Mesenchymal stem cell (in vitro differentiated cells and primary cell): ENCODE measurements around the gene MACROD2.

Source experiments
- DNase-seq: peaks from one replicate; pipeline ENCODE4 v3.0.0-alpha.2; 2013
- H2AFZ ChIP-seq: one replicate; pipeline ENCODE4 v1.6.1; 2013; ENCODE audit warnings: low read depth, mild to moderate bottlenecking, control low read depth, inconsistent platforms, low read length, moderate library complexity
- H2AK5ac ChIP-seq: 2 replicates; pipeline ENCODE4 v1.6.1; 2013; ENCODE audit warnings: low read length, moderate library complexity, mild to moderate bottlenecking, inconsistent platforms; ENCODE audit not compliant: severe bottlenecking
- H2BK120ac ChIP-seq: one replicate; pipeline ENCODE4 v1.6.1; 2013; ENCODE audit warnings: low read depth, mild to moderate bottlenecking, inconsistent platforms, low read length, moderate library complexity
- H2BK12ac ChIP-seq, 2 experiments: one replicate each; pipeline ENCODE4 v1.6.1; 2013; ENCODE audit warnings: inconsistent platforms in 2 of 2, low read length in 2 of 2, mild to moderate bottlenecking in 2 of 2, moderate library complexity in 2 of 2, control low read depth in 1 of 2
- H2BK15ac ChIP-seq: one replicate; pipeline ENCODE4 v1.6.1; 2013; ENCODE audit warnings: mild to moderate bottlenecking, low read depth, inconsistent platforms; ENCODE audit not compliant: poor library complexity, severe bottlenecking
- H2BK5ac ChIP-seq: 2 replicates; pipeline ENCODE4 v1.6.1; 2013; ENCODE audit warnings: low read depth, mild to moderate bottlenecking, low read length, control low read depth, inconsistent platforms; ENCODE audit not compliant: poor library complexity, severe bottlenecking
- H3K14ac ChIP-seq, 2 experiments: one replicate each; pipeline ENCODE4 v1.6.1; 2013; ENCODE audit warnings: inconsistent platforms in 2 of 2, low read length in 2 of 2, control low read depth in 1 of 2, mild to moderate bottlenecking in 1 of 2, moderate library complexity in 1 of 2
- H3K18ac ChIP-seq, 2 experiments: one replicate each; pipeline ENCODE4 v1.6.1; 2013; ENCODE audit warnings: inconsistent platforms in 2 of 2, low read length in 2 of 2, control low read depth in 1 of 2, low read depth in 1 of 2, mild to moderate bottlenecking in 1 of 2
- H3K23ac ChIP-seq, 2 experiments: one replicate each; pipeline ENCODE4 v1.6.1; 2013; ENCODE audit warnings: inconsistent platforms in 2 of 2, low read length in 2 of 2, mild to moderate bottlenecking in 2 of 2, moderate library complexity in 2 of 2, control low read depth in 1 of 2
- H3K27ac ChIP-seq: 2 replicates; pipeline ENCODE4 v1.5.1; 2013; ENCODE audit warnings: mild to moderate bottlenecking, moderate library complexity, low read length, control low read depth, inconsistent platforms; ENCODE audit not compliant: poor library complexity, severe bottlenecking
- H3K27me3 ChIP-seq, 2 experiments: 2 replicates each; pipeline versions ENCODE4 v1.6.1 to v1.7.0; 2013; ENCODE audit warnings: low read length in 2 of 2, mild to moderate bottlenecking in 2 of 2, moderate library complexity in 2 of 2, control low read depth in 1 of 2, inconsistent platforms in 1 of 2; ENCODE audit not compliant: control insufficient read depth in 1 of 2, insufficient read depth in 1 of 2
- H3K36me3 ChIP-seq, 2 experiments: 2 replicates each; pipeline versions ENCODE4 v1.6.1 to v1.7.0; 2013; ENCODE audit warnings: low read length in 2 of 2, control low read depth in 1 of 2, inconsistent platforms in 1 of 2, low read depth in 1 of 2, mild to moderate bottlenecking in 1 of 2; ENCODE audit not compliant: insufficient read depth in 2 of 2, control insufficient read depth in 1 of 2
- H3K4ac ChIP-seq, 2 experiments: one replicate each; pipeline ENCODE4 v1.6.1; 2013; ENCODE audit warnings: inconsistent platforms in 2 of 2, low read length in 2 of 2, mild to moderate bottlenecking in 2 of 2, moderate library complexity in 2 of 2, control low read depth in 1 of 2, low read depth in 1 of 2
- H3K4me1 ChIP-seq: 2 replicates; pipeline ENCODE4 v1.6.1; 2013; ENCODE audit warnings: low read depth, low read length, control low read depth; ENCODE audit not compliant: control insufficient read depth, insufficient read depth
- H3K4me2 ChIP-seq: 2 replicates; pipeline ENCODE4 v1.6.1; 2013; ENCODE audit warnings: low read length, mild to moderate bottlenecking, inconsistent platforms; ENCODE audit not compliant: poor library complexity, severe bottlenecking
- H3K4me3 ChIP-seq, 2 experiments: 2 replicates each; pipeline versions ENCODE4 v1.5.1 to v1.7.0; 2013; ENCODE audit warnings: low read length in 2 of 2, mild to moderate bottlenecking in 2 of 2, control low read depth in 1 of 2, low read depth in 1 of 2; ENCODE audit not compliant: insufficient read depth in 1 of 2
- H3K79me1 ChIP-seq: replicated peaks from 2 replicates; pipeline ENCODE4 v1.6.1; 2013; ENCODE audit warnings: mild to moderate bottlenecking, control low read depth, low read length, inconsistent platforms; ENCODE audit not compliant: poor library complexity, severe bottlenecking
- H3K9ac ChIP-seq: 2 replicates; pipeline ENCODE4 v1.7.0; 2013; ENCODE audit warnings: mild to moderate bottlenecking, low read length, moderate library complexity
- H3K9me3 ChIP-seq: 2 replicates; pipeline ENCODE4 v1.7.0; 2013; ENCODE audit warnings: mild to moderate bottlenecking, low read length; ENCODE audit not compliant: control insufficient read depth
- H4K8ac ChIP-seq: one replicate; pipeline ENCODE4 v1.6.1; 2013; ENCODE audit warnings: inconsistent platforms, mild to moderate bottlenecking, low read length, moderate library complexity
- H4K91ac ChIP-seq: one replicate; pipeline ENCODE4 v1.6.1; 2013; ENCODE audit warnings: mild to moderate bottlenecking, low read length, inconsistent platforms
- WGBS: methylation state at CpG from one replicate; pipeline ENCODE4 v1.1.7; 2013; ENCODE audit warnings: mixed read lengths; 5-methylcytosine and 5-hydroxymethylcytosine counted together

Gene MACROD2

GRCh38 chr20:14507711-14508110 is 512.4 kb downstream of the MACROD2 start:
- no peak overlapping the region for H4K8ac ChIP-seq
- H3K36me3 ChIP-seq = no peaks in the 10 kb centered on the region
- no peaks in the 10 kb centered on the region for H3K4me1 ChIP-seq
- H2AFZ ChIP-seq = no peak overlapping the region
- no peak overlapping the region for H3K14ac ChIP-seq
- no peaks in the 10 kb centered on the region for H3K27me3 ChIP-seq
- H4K91ac ChIP-seq = no peak overlapping the region
- no peak overlapping the region for H2BK12ac ChIP-seq
- no peak overlapping the region for H2AK5ac ChIP-seq
- no peak overlapping the region for H3K4me3 ChIP-seq
- H2BK5ac ChIP-seq = no peak overlapping the region
- no peak overlapping the region for H2BK15ac ChIP-seq
- H3K4ac ChIP-seq = no peak overlapping the region
- no peak overlapping the region for H3K18ac ChIP-seq
- H3K9ac ChIP-seq = no peak overlapping the region
- no peaks in the 10 kb centered on the region for H3K79me1 ChIP-seq
- 77% methylated on average over 2 of the region's 2 CpGs for WGBS
- H3K4me2 ChIP-seq = no peak overlapping the region
- no peak overlapping the region for H3K23ac ChIP-seq
- no peak overlapping the region for H3K27ac ChIP-seq
- DNase-seq = no peak
- H2BK120ac ChIP-seq = no peak overlapping the region
- no peaks in the 10 kb centered on the region for H3K9me3 ChIP-seq

- H2BK12ac ChIP-seq = no peak overlapping the region
- no peak for DNase-seq
- no peak overlapping the region for H2BK5ac ChIP-seq
- no peaks in the 10 kb centered on the region for H3K36me3 ChIP-seq
- no peak overlapping the region for H3K27ac ChIP-seq
- H3K14ac ChIP-seq = no peak overlapping the region
- H3K27me3 ChIP-seq = no peaks in the 10 kb centered on the region
- no peak overlapping the region for H3K9ac ChIP-seq
- no peak overlapping the region for H2AFZ ChIP-seq
- H3K9me3 ChIP-seq = no peaks in the 10 kb centered on the region
- H2BK15ac ChIP-seq = no peak overlapping the region
- no peak overlapping the region for H2BK120ac ChIP-seq
- H3K4me3 ChIP-seq = no peak overlapping the region
- H3K4me2 ChIP-seq = no peak overlapping the region
- WGBS = 83% methylated on average over 1 of the region's 1 CpG
- no peak overlapping the region for H3K4ac ChIP-seq
- H4K91ac ChIP-seq = no peak overlapping the region
- H3K18ac ChIP-seq = no peak overlapping the region
- no peak overlapping the region for H4K8ac ChIP-seq
- H3K23ac ChIP-seq = no peak overlapping the region
- H3K4me1 ChIP-seq = no peaks in the 10 kb centered on the region
- no peak overlapping the region for H2AK5ac ChIP-seq
- no peaks in the 10 kb centered on the region for H3K79me1 ChIP-seq
These were observed 515.0 kb downstream of the MACROD2 start for GRCh38 chr20:14510341-14510740.

DNA sequence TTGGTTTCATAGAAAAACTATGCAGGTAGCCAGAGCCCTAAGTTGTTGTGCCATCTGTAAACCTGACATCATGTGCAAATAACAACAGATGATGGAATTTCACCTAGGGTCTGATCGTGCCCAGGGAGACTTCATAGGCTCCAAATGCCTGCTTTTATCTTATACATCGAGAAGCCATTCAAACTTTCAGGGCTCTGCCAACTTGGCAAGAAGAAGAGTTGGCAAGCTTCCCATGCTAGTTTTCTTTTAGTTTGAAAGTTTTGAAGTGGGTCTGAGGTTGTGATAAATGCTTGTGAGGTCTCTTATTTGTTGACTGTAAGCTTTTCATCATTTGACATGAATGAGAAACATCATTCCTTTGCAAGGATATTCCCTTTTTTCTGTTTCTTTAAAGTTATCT is 517.5 kb downstream of the MACROD2 start:
- Histone ChIP-seq H3K4ac (no peak overlapping the region), H2AFZ (no peak overlapping the region), H2BK12ac (no peak overlapping the region), H3K4me2 (no peak overlapping the region), H4K8ac (no peak overlapping the region), H3K18ac (no peak overlapping the region), H4K91ac (no peak overlapping the region), H3K36me3 (no peaks in the 10 kb centered on the region), H3K4me3 (no peak overlapping the region), H2BK15ac (no peak overlapping the region), H3K23ac (no peak overlapping the region), H3K14ac (no peak overlapping the region), H2BK5ac (no peak overlapping the region), H3K27me3 (no peaks in the 10 kb centered on the region), H2BK120ac (no peak overlapping the region), H3K27ac (no peak overlapping the region), H3K9me3 (no peaks in the 10 kb centered on the region), H3K9ac (no peak overlapping the region), H3K4me1 (no peaks in the 10 kb centered on the region), H2AK5ac (no peak overlapping the region), H3K79me1 (no peaks in the 10 kb centered on the region)
- DNase-seq = no peak
- WGBS = 47% methylated on average over 2 of the region's 2 CpGs

DNA sequence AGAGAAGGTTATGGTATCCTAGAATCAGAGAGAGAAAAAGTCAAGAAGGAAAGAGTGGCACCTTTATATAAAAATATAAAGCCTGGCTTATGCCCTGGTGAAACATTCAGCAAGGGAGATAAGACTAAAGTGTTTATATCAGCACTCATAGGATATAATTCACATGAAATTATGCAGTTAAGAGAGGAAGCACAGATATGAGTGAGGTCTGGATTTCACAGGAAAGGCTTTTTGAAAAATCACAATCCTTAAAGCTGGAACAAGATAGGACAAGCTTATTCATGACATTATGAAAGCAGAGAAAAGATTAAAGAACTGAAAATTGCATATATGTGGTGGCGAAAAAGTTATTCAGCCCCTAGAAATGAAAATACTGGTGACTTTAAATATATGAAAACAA is 523.3 kb downstream of the MACROD2 start:
- Histone ChIP-seq H3K27me3 (no peaks in the 10 kb centered on the region), H2AFZ (no peak overlapping the region), H3K79me1 (no peaks in the 10 kb centered on the region), H3K9ac (no peak overlapping the region), H3K4me1 (no peaks in the 10 kb centered on the region), H3K36me3 (no peaks in the 10 kb centered on the region), H3K4ac (no peak overlapping the region), H4K91ac (no peak overlapping the region), H3K4me3 (no peak overlapping the region), H3K18ac (no peak overlapping the region), H2BK5ac (no peak overlapping the region), H3K23ac (no peak overlapping the region), H3K14ac (no peak overlapping the region), H3K9me3 (no peaks in the 10 kb centered on the region), H3K27ac (no peak overlapping the region), H4K8ac (no peak overlapping the region), H2BK12ac (no peak overlapping the region), H2BK120ac (no peak overlapping the region), H3K4me2 (no peak overlapping the region), H2AK5ac (no peak overlapping the region), H2BK15ac (no peak overlapping the region)
- no CpG with 5 or more reads among the region's 1 CpG for WGBS
- no peak for DNase-seq
